PC-3 (cell line): Measurements from ENCODE around the gene HLCS.

ENCODE experiments used
- EZH2 ChIP-seq: fragments of 300-600 bp; sonication (generic); IDR thresholded peaks from one replicate; pipeline ENCODE4 v1.6.1; 2017; ENCODE audit warnings: antibody characterized with exemption, mild to moderate bottlenecking, low read length; ENCODE audit not compliant: unreplicated experiment
- EZH2phosphoT487 ChIP-seq: fragments of 300-600 bp; sonication (generic); IDR thresholded peaks from 2 replicates; pipeline ENCODE4 v1.6.1; 2018; ENCODE audit warnings: mild to moderate bottlenecking, antibody characterized with exemption, low read length, borderline replicate concordance
- TF ChIP-seq, protein P1 (sequence below): fragments of 300-600 bp; sonication (generic); conservative IDR thresholded peaks from 2 replicates; pipeline ENCODE4 v1.5.1; 2017; ENCODE audit warnings: antibody characterized with exemption, low read depth, mild to moderate bottlenecking, low read length

DNA sequence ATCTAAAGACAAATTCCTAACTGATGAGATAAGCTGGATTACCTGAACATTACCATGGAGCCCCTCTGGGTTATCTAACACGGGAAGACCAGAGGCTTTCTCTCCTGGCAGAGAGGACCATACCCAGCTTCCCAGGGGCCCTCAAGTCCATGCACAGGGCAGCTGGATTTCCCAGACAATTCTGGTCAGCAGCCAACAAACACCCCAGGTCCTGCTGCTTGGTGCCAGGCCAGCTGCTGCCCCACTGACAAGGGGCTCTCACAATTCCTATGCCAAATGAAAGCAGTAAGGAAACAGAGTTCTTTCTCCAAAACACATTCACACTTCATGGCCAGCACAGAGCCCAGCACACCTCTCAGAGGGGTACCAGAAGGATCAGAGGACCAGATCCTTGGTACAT, 114.2 kb downstream of the HLCS start:
- TF ChIP-seq, protein P1, sequence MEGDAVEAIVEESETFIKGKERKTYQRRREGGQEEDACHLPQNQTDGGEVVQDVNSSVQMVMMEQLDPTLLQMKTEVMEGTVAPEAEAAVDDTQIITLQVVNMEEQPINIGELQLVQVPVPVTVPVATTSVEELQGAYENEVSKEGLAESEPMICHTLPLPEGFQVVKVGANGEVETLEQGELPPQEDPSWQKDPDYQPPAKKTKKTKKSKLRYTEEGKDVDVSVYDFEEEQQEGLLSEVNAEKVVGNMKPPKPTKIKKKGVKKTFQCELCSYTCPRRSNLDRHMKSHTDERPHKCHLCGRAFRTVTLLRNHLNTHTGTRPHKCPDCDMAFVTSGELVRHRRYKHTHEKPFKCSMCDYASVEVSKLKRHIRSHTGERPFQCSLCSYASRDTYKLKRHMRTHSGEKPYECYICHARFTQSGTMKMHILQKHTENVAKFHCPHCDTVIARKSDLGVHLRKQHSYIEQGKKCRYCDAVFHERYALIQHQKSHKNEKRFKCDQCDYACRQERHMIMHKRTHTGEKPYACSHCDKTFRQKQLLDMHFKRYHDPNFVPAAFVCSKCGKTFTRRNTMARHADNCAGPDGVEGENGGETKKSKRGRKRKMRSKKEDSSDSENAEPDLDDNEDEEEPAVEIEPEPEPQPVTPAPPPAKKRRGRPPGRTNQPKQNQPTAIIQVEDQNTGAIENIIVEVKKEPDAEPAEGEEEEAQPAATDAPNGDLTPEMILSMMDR = no peak
- TF ChIP-seq EZH2 = no peak
- TF ChIP-seq EZH2phosphoT487 = no peak
